Body of pancreas (tissue), 4 donors: Measurements from ENCODE around the gene ICE2. TPM values are rescaled to one million over a fixed set of nuclear protein-coding genes. Genes with fewer than 3 reads are reported as not detected.
A peak's percentile ranks its signal among the peaks of the same experiment; 100 is the strongest.
"Not testable (repeated sequence)": the region's sequence is repeated elsewhere in the genome, so short reads cannot be mapped to it uniquely, and the experiment has no call there.

ENCODE experiments used
- ATAC-seq: fragments of 150-250 bp; one replicate; pipeline ENCODE4 v1.9.1; 2016
- DNase-seq, 4 donors: peaks; one replicate each; pipeline ENCODE4 v3.0.0-alpha.2; 2019
- H3K27ac ChIP-seq, 4 donors: fragments of 200-600 bp; sonication (generic); 1 replicate in 3 of 4; 2 replicates in 1 of 4; pipeline versions ENCODE4 v1.5.1 to v1.6.1; 2016 to 2019; ENCODE audit warnings: mild to moderate bottlenecking in 1 of 4, mixed read lengths in 1 of 4, moderate library complexity in 1 of 4
- H3K27me3 ChIP-seq, 2 donors: fragments of 200-600 bp; sonication (generic); one replicate each; pipeline ENCODE4 v1.6.0; 2016; ENCODE audit warnings: mild to moderate bottlenecking in 1 of 2
- H3K36me3 ChIP-seq, 2 donors: fragments of 200-600 bp; sonication (generic); replicated peaks in 1 of 2; 2 replicates each; pipeline ENCODE4 v1.5.1; 2016; ENCODE audit warnings: low read depth in 2 of 2; ENCODE audit not compliant: insufficient read depth in 1 of 2
- H3K4me1 ChIP-seq: fragments of 200-600 bp; sonication (generic); one replicate; pipeline ENCODE4 v1.6.0; 2016
- H3K4me3 ChIP-seq, 2 donors: fragments of 200-600 bp; sonication (generic); 1 replicate in 1 of 2; 2 replicates in 1 of 2; pipeline ENCODE4 v1.5.1; 2016 to 2019
- H3K9me3 ChIP-seq, 3 donors: fragments of 200-600 bp; sonication (generic); 1 replicate in 2 of 3; 2 replicates in 1 of 3; pipeline ENCODE4 v1.5.1; 2016
- POLR2A ChIP-seq, 3 donors: fragments of 450-650 bp; IDR thresholded peaks; one replicate each; pipeline ENCODE4 v1.6.1; 2016; ENCODE audit warnings: antibody characterized with exemption in 3 of 3, mild to moderate bottlenecking in 2 of 3
- WGBS, 2 donors: methylation state at CpG; one replicate each; pipeline ENCODE4 v1.1.5; 2017; 5-methylcytosine and 5-hydroxymethylcytosine counted together
- intact Hi-C: fragments of 100-400 bp; cut with DNase I; formaldehyde crosslinking; loops from one replicate; pipeline ENCODE4 v1.15.1; 2023
- total RNA-seq, 2 donors: library from RNA; depleted of rRNA; stranded (reverse); fragments of >200 nt; gene quantifications; one replicate each; pipeline ENCODE4 v1.1.0, GENCODE V29; 2016
- TF ChIP-seq, protein P1 (sequence below), 7 experiments: fragments of 450-650 bp in 4 of 7; fragments of 200-600 bp in 3 of 7; sonication (generic) in 3 of 7; IDR thresholded peaks; one replicate each; pipeline ENCODE4 v1.5.1; 2016 to 2019; ENCODE audit warnings: antibody characterized with exemption in 7 of 7

ICE2 gene
- total RNA-seq, 2 donors from 2014 or later = 20.1 to 24.4 TPM

GRCh38 chr15:60407415-60407805, 71.5 kb downstream of the ICE2 start:
- Histone ChIP-seq H3K27ac (peak overlapping the region in 1 of 4 donors; percentile 72), H3K9me3 (no peaks in the 10 kb centered on the region), H3K27me3 (no peaks in the 10 kb centered on the region), H3K4me3 (no peak overlapping the region), H3K36me3 (no peaks in the 10 kb centered on the region), H3K4me1 (no peaks in the 10 kb centered on the region)
- DNase-seq (no peak), ATAC-seq (no peak)
- intact Hi-C loops = no loop called here
- TF ChIP-seq, protein P1, sequence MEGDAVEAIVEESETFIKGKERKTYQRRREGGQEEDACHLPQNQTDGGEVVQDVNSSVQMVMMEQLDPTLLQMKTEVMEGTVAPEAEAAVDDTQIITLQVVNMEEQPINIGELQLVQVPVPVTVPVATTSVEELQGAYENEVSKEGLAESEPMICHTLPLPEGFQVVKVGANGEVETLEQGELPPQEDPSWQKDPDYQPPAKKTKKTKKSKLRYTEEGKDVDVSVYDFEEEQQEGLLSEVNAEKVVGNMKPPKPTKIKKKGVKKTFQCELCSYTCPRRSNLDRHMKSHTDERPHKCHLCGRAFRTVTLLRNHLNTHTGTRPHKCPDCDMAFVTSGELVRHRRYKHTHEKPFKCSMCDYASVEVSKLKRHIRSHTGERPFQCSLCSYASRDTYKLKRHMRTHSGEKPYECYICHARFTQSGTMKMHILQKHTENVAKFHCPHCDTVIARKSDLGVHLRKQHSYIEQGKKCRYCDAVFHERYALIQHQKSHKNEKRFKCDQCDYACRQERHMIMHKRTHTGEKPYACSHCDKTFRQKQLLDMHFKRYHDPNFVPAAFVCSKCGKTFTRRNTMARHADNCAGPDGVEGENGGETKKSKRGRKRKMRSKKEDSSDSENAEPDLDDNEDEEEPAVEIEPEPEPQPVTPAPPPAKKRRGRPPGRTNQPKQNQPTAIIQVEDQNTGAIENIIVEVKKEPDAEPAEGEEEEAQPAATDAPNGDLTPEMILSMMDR (IDR thresholded peaks at IDR 0.05) = no peak
- no peak for TF ChIP-seq POLR2A (IDR thresholded peaks at IDR 0.05)

- no peaks in the 10 kb centered on the region for H3K27me3 ChIP-seq
- no peaks in the 10 kb centered on the region for H3K4me1 ChIP-seq
- no peak overlapping the region for H3K4me3 ChIP-seq
- TF ChIP-seq, protein P1 (IDR thresholded peaks at IDR 0.05) = no peak
- no peak for TF ChIP-seq POLR2A (IDR thresholded peaks at IDR 0.05)
- no peaks in the 10 kb centered on the region for H3K36me3 ChIP-seq
- 73 to 92% methylated on average over 2 of the region's 2 CpGs for WGBS, 2 donors
- H3K9me3 ChIP-seq = no peaks in the 10 kb centered on the region
- no peak overlapping the region for H3K27ac ChIP-seq
- intact Hi-C loops = no loop called here
- ATAC-seq (no peak), DNase-seq (no peak)
Observed at GRCh38 chr15:60406513-60407414, 72.2 kb downstream of the ICE2 start.

DNA sequence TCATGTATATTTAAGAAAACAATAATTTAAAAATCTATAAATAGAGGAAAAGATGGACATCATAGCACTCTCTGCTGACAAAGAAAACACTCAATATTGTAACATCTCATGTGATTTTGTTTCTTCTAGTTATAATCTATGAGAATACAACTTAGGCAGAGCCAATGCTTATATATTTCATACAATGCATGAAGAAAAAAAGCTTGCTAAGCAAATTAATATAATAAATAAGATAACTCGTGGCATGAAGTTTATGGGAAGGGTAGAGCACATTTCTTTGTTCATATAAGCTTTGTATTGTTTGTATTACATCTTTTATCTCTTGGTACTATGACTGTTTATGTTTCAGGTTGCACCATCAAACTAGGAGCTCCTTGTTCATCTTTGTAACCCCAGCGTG, 73.5 kb downstream of the ICE2 start:
- Histone ChIP-seq H3K36me3 (no peaks in the 10 kb centered on the region), H3K27me3 (no peaks in the 10 kb centered on the region), H3K4me1 (no peaks in the 10 kb centered on the region), H3K27ac (no peak overlapping the region), H3K9me3 (no peaks in the 10 kb centered on the region), H3K4me3 (no peak overlapping the region)
- no peak for ATAC-seq
- intact Hi-C loops = no loop called here
- WGBS, 2 donors = 42 to 48% methylated on average over 2 of the region's 2 CpGs
- TF ChIP-seq, protein P1 (IDR thresholded peaks at IDR 0.05) = no peak
- no peak for DNase-seq

GRCh38 chr15:60404351-60404750, 74.6 kb downstream of the ICE2 start:
- H3K9me3 ChIP-seq, H3K36me3 ChIP-seq, DNase-seq, H3K4me1 ChIP-seq, ATAC-seq, intact Hi-C loops, H3K27me3 ChIP-seq, H3K27ac ChIP-seq, H3K4me3 ChIP-seq: not testable (repeated sequence)
- WGBS, 2 donors = 90 to 95% methylated on average over 10 to 12 of the region's 12 CpGs

DNA sequence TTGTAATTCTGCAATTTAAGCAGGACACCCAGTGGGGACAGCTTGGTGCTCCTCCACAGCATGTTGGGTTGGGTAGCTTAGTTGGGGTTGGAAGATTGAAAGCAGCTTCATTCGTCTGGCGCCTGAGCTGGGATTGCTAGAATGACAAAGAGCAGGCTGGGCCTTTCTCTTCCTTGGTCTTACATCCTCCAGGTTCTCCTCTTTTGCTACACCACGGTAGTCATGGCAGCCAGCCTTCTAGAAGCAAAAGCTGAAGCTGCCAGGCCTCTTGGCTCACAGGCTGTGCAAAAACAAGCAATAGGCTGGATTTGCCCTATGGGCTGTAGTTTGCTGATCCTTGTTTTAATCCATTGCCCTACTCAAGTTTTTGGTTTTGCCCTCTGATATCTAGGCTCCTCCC, 78.0 kb downstream of the ICE2 start:
- no peak overlapping the region for H3K4me3 ChIP-seq
- intact Hi-C loops = no loop called here
- H3K27me3 ChIP-seq = no peaks in the 10 kb centered on the region
- no peak overlapping the region for H3K27ac ChIP-seq
- TF ChIP-seq, protein P1 (IDR thresholded peaks at IDR 0.05) = no peak
- no peak for TF ChIP-seq POLR2A (IDR thresholded peaks at IDR 0.05)
- WGBS, 2 donors = 33 to 40% methylated on average over 3 of the region's 3 CpGs
- ATAC-seq (no peak), DNase-seq (no peak)
- no peaks in the 10 kb centered on the region for H3K36me3 ChIP-seq
- no peaks in the 10 kb centered on the region for H3K9me3 ChIP-seq
- H3K4me1 ChIP-seq = peaks cover 17% of the 10 kb centered on the region
